Peyer's patch (tissue), 4 donors: ENCODE measurements around the gene DPYD. TPM values are rescaled to one million over a fixed set of nuclear protein-coding genes. Genes with fewer than 3 reads are reported as not detected.

Experiments
- DNase-seq, 3 donors: peaks; one replicate each; pipeline ENCODE4 v3.0.0-alpha.2; 2017 to 2019
- H3K27ac ChIP-seq, 4 donors: fragments of 200-600 bp; sonication (generic); one replicate each; pipeline ENCODE4 v1.5.1; 2016 to 2019
- H3K27me3 ChIP-seq, 2 donors: fragments of 200-600 bp; sonication (generic); one replicate each; pipeline ENCODE4 v1.5.1; 2019
- H3K36me3 ChIP-seq, 3 donors: fragments of 200-600 bp; sonication (generic); one replicate each; pipeline ENCODE4 v1.5.1; 2016 to 2019
- H3K4me1 ChIP-seq, 4 donors: fragments of 200-600 bp; sonication (generic); one replicate each; pipeline ENCODE4 v1.5.1; 2016 to 2019
- H3K4me3 ChIP-seq, 4 donors: fragments of 200-600 bp; sonication (generic); 1 replicate in 3 of 4; 2 replicates in 1 of 4; pipeline ENCODE4 v1.5.1; 2016 to 2019; ENCODE audit warnings: mild to moderate bottlenecking in 1 of 4
- H3K9me3 ChIP-seq, 4 donors: fragments of 200-600 bp; sonication (generic); one replicate each; pipeline ENCODE4 v1.5.1; 2016 to 2019; ENCODE audit warnings: mild to moderate bottlenecking in 1 of 4
- CTCF ChIP-seq, 6 experiments: fragments of 450-650 bp in 4 of 6; fragments of 200-600 bp in 2 of 6; sonication (generic) in 1 of 6; IDR thresholded peaks; one replicate each; pipeline ENCODE4 v1.5.1; 2017 to 2019; ENCODE audit warnings: antibody characterized with exemption in 6 of 6, mild to moderate bottlenecking in 3 of 6, moderate library complexity in 1 of 6
- POLR2A ChIP-seq, 2 donors: fragments of 450-650 bp; IDR thresholded peaks; one replicate each; pipeline ENCODE4 v1.5.1; 2017; ENCODE audit warnings: antibody characterized with exemption in 2 of 2, mild to moderate bottlenecking in 2 of 2, moderate library complexity in 2 of 2
- total RNA-seq, 4 donors: library from RNA; depleted of rRNA; stranded (reverse); fragments of >200 nt; gene quantifications; one replicate each; pipeline ENCODE4 v1.1.0, GENCODE V29; 2016

Gene DPYD
- total RNA-seq, 4 donors from 2014 or later: 30.8 to 39.7 (median 36.4) TPM

GRCh38 chr1:97824624-97825023, 96.2 kb downstream of the DPYD start:
- no peak for DNase-seq
- TF ChIP-seq POLR2A (IDR thresholded peaks at IDR 0.05) (no peak), CTCF (IDR thresholded peaks at IDR 0.05) (no peak)
- no peaks in the 10 kb centered on the region for H3K36me3 ChIP-seq
- H3K4me3 ChIP-seq: no peak overlapping the region
- H3K27ac ChIP-seq: no peak overlapping the region
- no peaks in the 10 kb centered on the region for H3K9me3 ChIP-seq
- H3K4me1 ChIP-seq: no peaks in the 10 kb centered on the region
- H3K27me3 ChIP-seq: no peaks in the 10 kb centered on the region

- H3K27me3 ChIP-seq: no peaks in the 10 kb centered on the region
- DNase-seq: no peak
- H3K4me1 ChIP-seq: no peaks in the 10 kb centered on the region
- H3K27ac ChIP-seq: no peak overlapping the region
- no peaks in the 10 kb centered on the region for H3K9me3 ChIP-seq
- no peak for TF ChIP-seq CTCF (IDR thresholded peaks at IDR 0.05)
- TF ChIP-seq POLR2A (IDR thresholded peaks at IDR 0.05): no peak
- no peaks in the 10 kb centered on the region for H3K36me3 ChIP-seq
- H3K4me3 ChIP-seq: no peak overlapping the region
These were observed 96.6 kb downstream of the DPYD start for GRCh38 chr1:97824200-97824599.

- DNase-seq: no peak
- Histone ChIP-seq H3K36me3 (no peaks in the 10 kb centered on the region), H3K4me1 (no peaks in the 10 kb centered on the region), H3K9me3 (no peaks in the 10 kb centered on the region), H3K27me3 (no peaks in the 10 kb centered on the region), H3K27ac (no peak overlapping the region), H3K4me3 (no peak overlapping the region)
- TF ChIP-seq POLR2A (IDR thresholded peaks at IDR 0.05): no peak
- TF ChIP-seq CTCF (IDR thresholded peaks at IDR 0.05): peak in 4 of 6 experiments; percentile 28 to 73 (median 72)
These were observed 100.2 kb downstream of the DPYD start for GRCh38 chr1:97820470-97821188.

DNA sequence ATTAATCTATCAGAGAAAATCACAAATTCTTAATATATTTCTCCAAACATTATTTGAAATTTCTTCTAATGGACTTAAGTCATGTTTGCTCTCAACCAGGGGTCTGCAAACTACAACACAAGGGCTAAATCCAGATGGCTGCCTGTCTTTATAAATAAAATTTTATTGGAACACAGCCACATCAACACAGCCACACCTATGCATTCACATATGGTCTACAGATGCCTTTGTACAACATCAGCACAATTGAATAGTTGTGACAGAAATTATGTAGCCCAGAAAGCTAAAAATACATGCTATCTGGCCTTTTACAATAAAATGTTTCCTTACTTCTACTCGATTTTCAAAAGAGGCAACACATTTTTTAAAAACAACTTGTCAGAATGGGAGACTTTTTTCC, 103.9 kb downstream of the DPYD start:
- TF ChIP-seq CTCF (IDR thresholded peaks at IDR 0.05) (no peak), POLR2A (IDR thresholded peaks at IDR 0.05) (no peak)
- Histone ChIP-seq H3K27ac (no peak overlapping the region), H3K4me1 (no peaks in the 10 kb centered on the region), H3K27me3 (no peaks in the 10 kb centered on the region), H3K4me3 (no peak overlapping the region), H3K36me3 (no peaks in the 10 kb centered on the region), H3K9me3 (no peaks in the 10 kb centered on the region)
- no peak for DNase-seq

DNA sequence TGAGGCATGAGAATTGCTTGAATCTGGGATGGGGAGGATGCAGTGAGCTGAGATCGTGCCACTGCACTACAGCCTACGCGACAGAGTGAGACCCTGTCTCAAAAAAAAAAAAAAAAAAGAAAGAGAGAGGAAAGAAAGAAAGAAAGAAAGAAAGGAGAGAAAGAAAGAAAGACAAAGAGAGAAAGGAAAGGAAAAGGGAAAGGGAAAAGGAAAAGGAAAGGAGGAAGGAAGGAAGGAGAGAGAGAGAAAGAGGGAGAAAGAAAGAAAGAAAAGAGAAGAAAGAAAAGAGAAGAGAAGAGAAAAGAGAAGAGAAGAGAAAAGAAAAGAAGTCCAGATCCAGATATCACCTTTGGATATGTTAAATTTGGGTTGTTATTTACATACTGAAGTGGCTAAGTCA, 106.0 kb downstream of the DPYD start:
- TF ChIP-seq CTCF (IDR thresholded peaks at IDR 0.05) (no peak), POLR2A (IDR thresholded peaks at IDR 0.05) (no peak)

More for the DNA sequence above, 106.0 kb downstream of the DPYD start:
- Histone ChIP-seq H3K4me1 (no peaks in the 10 kb centered on the region), H3K27ac (no peak overlapping the region), H3K4me3 (no peak overlapping the region), H3K9me3 (no peaks in the 10 kb centered on the region), H3K27me3 (no peaks in the 10 kb centered on the region), H3K36me3 (no peaks in the 10 kb centered on the region)
- no peak for DNase-seq
